Neural progenitor cell (in vitro differentiated cells): ENCODE measurements around the gene KIF16B. TPM values are rescaled to one million over a fixed set of nuclear protein-coding genes. Genes with fewer than 3 reads are reported as not detected.

Source experiments
- DNase-seq: peaks from one replicate; pipeline ENCODE4 v3.0.0-alpha.2; 2016; ENCODE audit warnings: low spot score
- H2AFZ ChIP-seq: fragments of 200-600 bp; sonication (generic); replicated peaks from 2 replicates; pipeline ENCODE4 v1.6.1; 2016; ENCODE audit warnings: antibody characterized with exemption
- H3F3A ChIP-seq: fragments of 200-600 bp; sonication (generic); 2 replicates; pipeline ENCODE4 v1.6.1; 2016; ENCODE audit warnings: antibody characterized with exemption, low read depth
- H3K27ac ChIP-seq: fragments of 200-600 bp; sonication (generic); 2 replicates; pipeline ENCODE4 v1.5.1; 2016; ENCODE audit warnings: mild to moderate bottlenecking
- H3K27me3 ChIP-seq: fragments of 200-600 bp; sonication (generic); 2 replicates; pipeline ENCODE4 v1.6.1; 2016; ENCODE audit warnings: mild to moderate bottlenecking, moderate library complexity
- H3K36me3 ChIP-seq: fragments of 200-600 bp; sonication (generic); 2 replicates; pipeline ENCODE4 v1.5.1; 2016
- H3K4me1 ChIP-seq: fragments of 200-600 bp; sonication (generic); 2 replicates; pipeline ENCODE4 v1.6.1; 2016; ENCODE audit warnings: mixed run types
- H3K4me2 ChIP-seq: fragments of 200-600 bp; sonication (generic); 2 replicates; pipeline ENCODE4 v1.6.1; 2016
- H3K4me3 ChIP-seq: fragments of 200-600 bp; sonication (generic); 2 replicates; pipeline ENCODE4 v1.5.1; 2016
- H3K79me2 ChIP-seq: fragments of 200-600 bp; sonication (generic); 2 replicates; pipeline ENCODE4 v1.6.1; 2016; ENCODE audit warnings: low read depth
- H3K9ac ChIP-seq: fragments of 200-600 bp; sonication (generic); 2 replicates; pipeline ENCODE4 v1.6.1; 2016
- H3K9me3 ChIP-seq: fragments of 200-600 bp; sonication (generic); 2 replicates; pipeline ENCODE4 v1.5.1; 2016; ENCODE audit warnings: low read depth
- H4K20me1 ChIP-seq: fragments of 200-600 bp; sonication (generic); 2 replicates; pipeline ENCODE4 v1.6.1; 2016; ENCODE audit warnings: low read depth
- H3K27ac Mint-ChIP-seq: 3 replicates; pipeline ENCODE4 v1.8.0; 2021; ENCODE audit warnings: mixed read lengths
- H3K27me3 Mint-ChIP-seq: 2 replicates; pipeline ENCODE4 v1.8.0; 2022; ENCODE audit warnings: low read depth, mild to moderate bottlenecking, inconsistent platforms, moderate library complexity, mixed read lengths; ENCODE audit not compliant: insufficient read depth
- H3K36me3 Mint-ChIP-seq: 3 replicates; pipeline ENCODE4 v1.8.0; 2021; ENCODE audit warnings: mixed read lengths
- H3K4me1 Mint-ChIP-seq: 3 replicates; pipeline ENCODE4 v1.8.0; 2021; ENCODE audit warnings: mixed read lengths
- H3K4me3 Mint-ChIP-seq: 3 replicates; pipeline ENCODE4 v1.8.0; 2021; ENCODE audit warnings: mild to moderate bottlenecking, moderate library complexity, mixed read lengths
- H3K9me3 Mint-ChIP-seq: 3 replicates; pipeline ENCODE4 v1.8.0; 2020; ENCODE audit warnings: mixed read lengths
- EZH2 ChIP-seq: fragments of 200-600 bp; sonication (generic); IDR thresholded peaks from 2 replicates; pipeline ENCODE4 v1.6.1; 2017; ENCODE audit warnings: antibody characterized with exemption, mild to moderate bottlenecking, moderate library complexity
- EZH2phosphoT487 ChIP-seq: fragments of 200-600 bp; sonication (generic); IDR thresholded peaks from 2 replicates; pipeline ENCODE4 v1.6.1; 2017; ENCODE audit warnings: antibody characterized with exemption
- total RNA-seq: library from RNA; depleted of rRNA; stranded (reverse); fragments of >200 nt; gene quantifications from 2 replicates; pipeline ENCODE4 v1.2.3, GENCODE V29; 2015; ENCODE audit warnings: low replicate concordance
- TF ChIP-seq, protein P1 (sequence below): fragments of 200-600 bp; sonication (generic); IDR thresholded peaks from 2 replicates; pipeline ENCODE4 v1.5.1; 2017; ENCODE audit warnings: antibody characterized with exemption, mild to moderate bottlenecking

The KIF16B gene
- total RNA-seq, 1 donor from 2014 or later, result 15.5 TPM

DNA sequence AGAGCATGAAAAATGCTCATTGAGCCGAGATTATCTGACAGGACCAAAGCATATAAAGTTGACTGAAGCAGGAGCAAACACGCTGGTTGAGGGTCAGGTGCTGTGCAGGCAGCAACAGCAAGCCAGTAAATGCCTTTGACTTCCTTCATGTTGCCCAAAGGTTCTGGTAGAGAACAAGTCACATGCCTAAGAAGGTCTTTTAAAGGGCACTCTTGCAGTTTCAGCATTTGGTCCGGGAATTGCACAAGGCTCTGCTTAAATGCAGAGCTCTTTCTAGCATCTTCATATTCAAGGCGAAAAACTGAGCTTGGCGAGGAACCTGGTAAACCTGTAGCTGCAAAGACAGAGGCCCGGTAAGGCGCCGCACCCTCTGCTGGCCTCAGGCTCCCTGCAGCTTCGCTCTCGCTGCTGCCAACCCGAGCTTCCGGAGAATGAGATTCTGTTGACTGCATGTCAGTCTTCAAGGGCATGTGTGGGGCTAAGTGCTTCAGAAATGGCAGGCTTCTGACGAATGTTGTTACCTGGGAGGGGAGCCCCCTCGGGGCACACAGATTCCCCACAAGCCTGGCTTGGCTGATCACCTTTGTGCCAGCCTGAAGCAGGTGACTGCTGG is 205.2 kb downstream of the KIF16B start:
- Histone ChIP-seq H3K4me3 (no peak overlapping the region), H3K79me2 (no peaks in the 10 kb centered on the region), H3K9me3 (no peaks in the 10 kb centered on the region), H3F3A (no peaks in the 10 kb centered on the region), H3K4me1 (no peaks in the 10 kb centered on the region), H3K9ac (no peak overlapping the region), H2AFZ (no peak overlapping the region), H3K36me3 (no peaks in the 10 kb centered on the region), H3K27me3 (no peaks in the 10 kb centered on the region), H3K27ac (no peak overlapping the region), H3K4me2 (no peak overlapping the region), H4K20me1 (no peaks in the 10 kb centered on the region)
- DNase-seq, result no peak
- no peak overlapping the region for H3K27ac Mint-ChIP-seq
- H3K27me3 Mint-ChIP-seq, result no peaks in the 10 kb centered on the region
- H3K9me3 Mint-ChIP-seq, result peaks cover 4% of the 10 kb centered on the region
- no peak overlapping the region for H3K4me3 Mint-ChIP-seq
- H3K4me1 Mint-ChIP-seq, result peaks cover 2% of the 10 kb centered on the region
- peaks cover 34% of the 10 kb centered on the region for H3K36me3 Mint-ChIP-seq
- TF ChIP-seq EZH2phosphoT487 (no peak), EZH2 (no peak)
- TF ChIP-seq, protein P1, sequence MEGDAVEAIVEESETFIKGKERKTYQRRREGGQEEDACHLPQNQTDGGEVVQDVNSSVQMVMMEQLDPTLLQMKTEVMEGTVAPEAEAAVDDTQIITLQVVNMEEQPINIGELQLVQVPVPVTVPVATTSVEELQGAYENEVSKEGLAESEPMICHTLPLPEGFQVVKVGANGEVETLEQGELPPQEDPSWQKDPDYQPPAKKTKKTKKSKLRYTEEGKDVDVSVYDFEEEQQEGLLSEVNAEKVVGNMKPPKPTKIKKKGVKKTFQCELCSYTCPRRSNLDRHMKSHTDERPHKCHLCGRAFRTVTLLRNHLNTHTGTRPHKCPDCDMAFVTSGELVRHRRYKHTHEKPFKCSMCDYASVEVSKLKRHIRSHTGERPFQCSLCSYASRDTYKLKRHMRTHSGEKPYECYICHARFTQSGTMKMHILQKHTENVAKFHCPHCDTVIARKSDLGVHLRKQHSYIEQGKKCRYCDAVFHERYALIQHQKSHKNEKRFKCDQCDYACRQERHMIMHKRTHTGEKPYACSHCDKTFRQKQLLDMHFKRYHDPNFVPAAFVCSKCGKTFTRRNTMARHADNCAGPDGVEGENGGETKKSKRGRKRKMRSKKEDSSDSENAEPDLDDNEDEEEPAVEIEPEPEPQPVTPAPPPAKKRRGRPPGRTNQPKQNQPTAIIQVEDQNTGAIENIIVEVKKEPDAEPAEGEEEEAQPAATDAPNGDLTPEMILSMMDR, result no peak

DNA sequence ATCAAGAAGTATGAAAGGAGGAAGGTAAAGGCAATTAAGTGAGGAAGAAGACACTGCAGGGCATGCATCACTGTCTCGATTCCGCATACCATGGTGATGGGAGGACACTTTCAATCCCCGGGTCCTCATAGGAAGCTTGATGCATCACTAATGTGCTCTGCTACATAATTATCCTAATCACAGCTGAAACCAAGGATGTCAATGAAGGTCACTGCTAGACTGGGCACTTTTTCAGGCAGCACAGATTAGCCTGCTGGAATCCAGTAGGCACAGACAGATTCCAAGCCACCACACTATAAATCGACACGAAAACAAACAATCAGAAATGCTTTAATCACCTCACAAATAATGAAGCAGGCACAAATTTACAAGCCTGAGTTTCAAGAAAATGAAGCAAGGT is 206.7 kb downstream of the KIF16B start:
- peaks cover 27% of the 10 kb centered on the region for H3K36me3 Mint-ChIP-seq
- Histone ChIP-seq H4K20me1 (no peaks in the 10 kb centered on the region), H3F3A (no peaks in the 10 kb centered on the region), H3K9ac (no peak overlapping the region), H3K36me3 (no peaks in the 10 kb centered on the region), H3K27me3 (no peaks in the 10 kb centered on the region), H3K79me2 (no peaks in the 10 kb centered on the region), H3K9me3 (no peaks in the 10 kb centered on the region), H3K4me3 (no peak overlapping the region), H3K4me2 (no peak overlapping the region), H3K27ac (no peak overlapping the region), H2AFZ (no peak overlapping the region), H3K4me1 (no peaks in the 10 kb centered on the region)
- H3K9me3 Mint-ChIP-seq, result no peaks in the 10 kb centered on the region
- no peak overlapping the region for H3K4me3 Mint-ChIP-seq
- peaks cover 2% of the 10 kb centered on the region for H3K4me1 Mint-ChIP-seq
- TF ChIP-seq EZH2 (no peak), EZH2phosphoT487 (no peak)
- TF ChIP-seq, protein P1, result no peak
- H3K27me3 Mint-ChIP-seq, result no peaks in the 10 kb centered on the region
- DNase-seq, result no peak
- H3K27ac Mint-ChIP-seq, result no peak overlapping the region

DNA sequence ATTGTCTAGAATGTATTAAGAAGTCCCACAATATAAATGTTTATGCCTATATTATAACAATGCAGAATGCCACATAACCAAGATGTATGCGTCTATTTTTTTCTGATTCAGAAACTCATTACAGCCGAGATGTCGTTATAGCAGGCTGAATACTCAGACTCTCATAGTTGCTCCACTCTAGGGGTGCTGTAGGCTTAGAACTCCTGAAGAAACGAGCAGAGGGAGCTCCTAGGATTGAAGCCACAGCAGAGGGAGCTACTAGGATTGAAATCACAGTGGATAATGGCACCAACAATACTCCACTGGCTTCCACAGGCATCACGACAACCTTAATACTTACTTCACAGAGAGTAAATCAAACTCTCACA is 208.9 kb downstream of the KIF16B start:
- Histone ChIP-seq H3K4me1 (no peaks in the 10 kb centered on the region), H3K27me3 (no peaks in the 10 kb centered on the region), H4K20me1 (no peaks in the 10 kb centered on the region), H2AFZ (no peak overlapping the region), H3K9ac (no peak overlapping the region), H3K4me2 (no peak overlapping the region), H3K9me3 (no peaks in the 10 kb centered on the region), H3K79me2 (no peaks in the 10 kb centered on the region), H3F3A (no peaks in the 10 kb centered on the region), H3K4me3 (no peak overlapping the region), H3K27ac (no peak overlapping the region), H3K36me3 (no peaks in the 10 kb centered on the region)
- TF ChIP-seq EZH2phosphoT487 (no peak), EZH2 (no peak)
- TF ChIP-seq, protein P1, result no peak
- H3K4me3 Mint-ChIP-seq, result no peak overlapping the region
- H3K9me3 Mint-ChIP-seq, result no peaks in the 10 kb centered on the region
- H3K4me1 Mint-ChIP-seq, result peaks cover 2% of the 10 kb centered on the region
- no peak for DNase-seq
- H3K27ac Mint-ChIP-seq, result no peak overlapping the region
- H3K36me3 Mint-ChIP-seq, result peaks cover 18% of the 10 kb centered on the region
- H3K27me3 Mint-ChIP-seq, result no peaks in the 10 kb centered on the region
